ENCODE results near the gene SCN10A. TPM values are rescaled to one million over a fixed set of nuclear protein-coding genes. Genes with fewer than 3 reads are reported as not detected.

Gene SCN10A
- total and polyA plus RNA-seq, 5 experiments from 2014 or later: not detected

- Mint-ChIP-seq H3K4me1 (no peaks in the 10 kb centered on the region), H3K9me3 (peaks cover 0 to 12% (median 2%) of the 10 kb centered on the region in 9 donors), H3K27me3 (peaks cover 10 to 35% (median 19%) of the 10 kb centered on the region in 5 donors), H3K27ac (no peak overlapping the region), H3K4me3 (no peak overlapping the region), H3K36me3 (no peaks in the 10 kb centered on the region)
- ATAC-seq: no peak
- no peak for DNase-seq
- POLR2A ChIA-PET: no interaction called here
Measured at GRCh38 chr3:38757721-38758120, 58.3 kb downstream of the SCN10A start.

- no peak for ATAC-seq
- Mint-ChIP-seq H3K27me3 (peaks cover 10 to 35% (median 17%) of the 10 kb centered on the region in 5 donors), H3K27ac (no peak overlapping the region), H3K36me3 (no peaks in the 10 kb centered on the region), H3K9me3 (peaks cover 0 to 12% (median 2%) of the 10 kb centered on the region in 9 donors), H3K4me1 (no peaks in the 10 kb centered on the region), H3K4me3 (no peak overlapping the region)
- no peak for DNase-seq
- POLR2A ChIA-PET: no interaction called here
Measured at GRCh38 chr3:38756892-38757291, 59.1 kb downstream of the SCN10A start.

GRCh38 chr3:38755130-38755529 lies 60.9 kb downstream of the SCN10A start:
- no peak for ATAC-seq
- POLR2A ChIA-PET: no interaction called here
- Mint-ChIP-seq H3K9me3 (peaks cover 0 to 8% (median 0%) of the 10 kb centered on the region in 9 donors), H3K4me3 (no peak overlapping the region), H3K4me1 (no peaks in the 10 kb centered on the region), H3K27me3 (peaks cover 9 to 44% (median 16%) of the 10 kb centered on the region in 5 donors), H3K27ac (no peak overlapping the region), H3K36me3 (no peaks in the 10 kb centered on the region)
- no peak for DNase-seq

- ATAC-seq (no peak), DNase-seq (no peak)
- H3K9me3 Mint-ChIP-seq: no peaks in the 10 kb centered on the region
- POLR2A ChIA-PET: no interaction called here
- no peak overlapping the region for H3K27ac Mint-ChIP-seq
- H3K27me3 Mint-ChIP-seq: peaks cover 6 to 25% (median 16%) of the 10 kb centered on the region in 5 donors
- H3K4me1 Mint-ChIP-seq: peaks cover 0 to 7% (median 1%) of the 10 kb centered on the region in 4 donors
- no peaks in the 10 kb centered on the region for H3K36me3 Mint-ChIP-seq
- no peak overlapping the region for H3K4me3 Mint-ChIP-seq
Measured at GRCh38 chr3:38746641-38747040, 69.4 kb downstream of the SCN10A start.

GRCh38 chr3:38743043-38743442 lies 73.0 kb downstream of the SCN10A start:
- Mint-ChIP-seq H3K9me3 (no peaks in the 10 kb centered on the region), H3K27ac (peak overlapping the region in 1 of 10 donors; percentile 17), H3K36me3 (no peaks in the 10 kb centered on the region), H3K4me3 (no peak overlapping the region), H3K27me3 (peaks cover 6 to 32% (median 18%) of the 10 kb centered on the region in 5 donors), H3K4me1 (peaks cover 0 to 7% (median 1%) of the 10 kb centered on the region in 4 donors)
- POLR2A ChIA-PET: no interaction called here
- ATAC-seq: no peak
- DNase-seq: no peak

GRCh38 chr3:38742550-38742949 lies 73.5 kb downstream of the SCN10A start:
- Mint-ChIP-seq H3K27me3 (peaks cover 8 to 35% (median 18%) of the 10 kb centered on the region in 5 donors), H3K27ac (peak overlapping the region in 1 of 10 donors; percentile 7), H3K4me1 (peaks cover 0 to 7% (median 1%) of the 10 kb centered on the region in 4 donors), H3K9me3 (no peaks in the 10 kb centered on the region), H3K4me3 (no peak overlapping the region), H3K36me3 (no peaks in the 10 kb centered on the region)
- ATAC-seq: no peak
- POLR2A ChIA-PET: no interaction called here
- no peak for DNase-seq

- POLR2A ChIA-PET: no interaction called here
- peaks cover 0 to 7% (median 1%) of the 10 kb centered on the region in 4 donors for H3K4me1 Mint-ChIP-seq
- H3K36me3 Mint-ChIP-seq: no peaks in the 10 kb centered on the region
- no peak overlapping the region for H3K4me3 Mint-ChIP-seq
- ATAC-seq (no peak), DNase-seq (no peak)
- no peaks in the 10 kb centered on the region for H3K9me3 Mint-ChIP-seq
- H3K27ac Mint-ChIP-seq: no peak overlapping the region
- peaks cover 10 to 35% (median 18%) of the 10 kb centered on the region in 5 donors for H3K27me3 Mint-ChIP-seq
Measured at GRCh38 chr3:38740537-38740936, 75.5 kb downstream of the SCN10A start.

- Mint-ChIP-seq H3K27ac (no peak overlapping the region), H3K4me3 (no peak overlapping the region), H3K9me3 (no peaks in the 10 kb centered on the region), H3K27me3 (peaks cover 10 to 35% (median 18%) of the 10 kb centered on the region in 5 donors), H3K4me1 (peaks cover 0 to 7% (median 1%) of the 10 kb centered on the region in 4 donors), H3K36me3 (no peaks in the 10 kb centered on the region)
- ATAC-seq (no peak), DNase-seq (no peak)
- POLR2A ChIA-PET: no interaction called here
Measured at GRCh38 chr3:38739931-38740330, 76.1 kb downstream of the SCN10A start.

GRCh38 chr3:38739396-38739689 lies 76.7 kb downstream of the SCN10A start:
- POLR2A ChIA-PET: no interaction called here
- Mint-ChIP-seq H3K4me1 (peaks cover 0 to 7% (median 1%) of the 10 kb centered on the region in 4 donors), H3K9me3 (no peaks in the 10 kb centered on the region), H3K27me3 (peaks cover 10 to 35% (median 18%) of the 10 kb centered on the region in 5 donors), H3K36me3 (no peaks in the 10 kb centered on the region), H3K4me3 (no peak overlapping the region), H3K27ac (no peak overlapping the region)
- ATAC-seq: no peak
- no peak for DNase-seq

GRCh38 chr3:38738630-38739395 lies 77.2 kb downstream of the SCN10A start:
- Mint-ChIP-seq H3K36me3 (no peaks in the 10 kb centered on the region), H3K4me3 (no peak overlapping the region), H3K4me1 (peaks cover 0 to 7% (median 1%) of the 10 kb centered on the region in 4 donors), H3K9me3 (no peaks in the 10 kb centered on the region), H3K27me3 (peaks cover 10 to 34% (median 16%) of the 10 kb centered on the region in 5 donors), H3K27ac (no peak overlapping the region)
- POLR2A ChIA-PET: no interaction called here
- ATAC-seq (no peak), DNase-seq (no peak)

- DNase-seq (no peak), ATAC-seq (no peak)
- Mint-ChIP-seq H3K27ac (no peak overlapping the region), H3K4me3 (no peak overlapping the region), H3K9me3 (no peaks in the 10 kb centered on the region), H3K36me3 (no peaks in the 10 kb centered on the region), H3K27me3 (peaks cover 3 to 24% (median 10%) of the 10 kb centered on the region in 5 donors), H3K4me1 (peaks cover 0 to 1% (median 0%) of the 10 kb centered on the region in 4 donors)
- POLR2A ChIA-PET: no interaction called here
Measured at GRCh38 chr3:38731522-38731921, 84.5 kb downstream of the SCN10A start.

GRCh38 chr3:38730281-38730680 lies 85.7 kb downstream of the SCN10A start:
- Mint-ChIP-seq H3K4me3 (no peak overlapping the region), H3K4me1 (peaks cover 0 to 3% (median 0%) of the 10 kb centered on the region in 4 donors), H3K27ac (no peak overlapping the region), H3K9me3 (no peaks in the 10 kb centered on the region), H3K36me3 (no peaks in the 10 kb centered on the region), H3K27me3 (peaks cover 6 to 30% (median 10%) of the 10 kb centered on the region in 5 donors)
- ATAC-seq: no peak
- no peak for DNase-seq
- POLR2A ChIA-PET: no interaction called here

GRCh38 chr3:38728008-38728407 lies 88.0 kb downstream of the SCN10A start:
- DNase-seq (no peak), ATAC-seq (no peak)
- Mint-ChIP-seq H3K27me3 (peaks cover 9 to 30% (median 25%) of the 10 kb centered on the region in 5 donors), H3K27ac (no peak overlapping the region), H3K36me3 (no peaks in the 10 kb centered on the region), H3K4me1 (peaks cover 0 to 3% (median 0%) of the 10 kb centered on the region in 4 donors), H3K9me3 (no peaks in the 10 kb centered on the region), H3K4me3 (no peak overlapping the region)
- POLR2A ChIA-PET: no interaction called here

GRCh38 chr3:38726751-38727150 lies 89.3 kb downstream of the SCN10A start:
- Mint-ChIP-seq H3K4me1 (peaks cover 0 to 3% (median 0%) of the 10 kb centered on the region in 4 donors), H3K27me3 (peaks cover 9 to 30% (median 25%) of the 10 kb centered on the region in 5 donors), H3K27ac (no peak overlapping the region), H3K36me3 (no peaks in the 10 kb centered on the region), H3K4me3 (no peak overlapping the region), H3K9me3 (no peaks in the 10 kb centered on the region)
- no peak for DNase-seq
- POLR2A ChIA-PET: no interaction called here
- ATAC-seq: no peak

Data from naive thymus-derived CD8-positive, alpha-beta T cell (primary cell).